Retinal pigment epithelial cell (primary cell): ENCODE results near the gene ZNF138.
A peak's percentile ranks its signal among the peaks of the same experiment; 100 is the strongest.
"Not testable (repeated sequence)": the region's sequence is repeated elsewhere in the genome, so short reads cannot be mapped to it uniquely, and the experiment has no call there.

Source experiments
- DNase-seq: peaks from one replicate; pipeline ENCODE4 v3.0.0-alpha.2; 2010; ENCODE audit warnings: low read depth
- H3K4me3 ChIP-seq: 2 replicates; pipeline ENCODE4 v1.5.1; 2011; ENCODE audit warnings: mild to moderate bottlenecking, low read length, control low read depth, moderate library complexity
- TF ChIP-seq, protein P1 (sequence below): conservative IDR thresholded peaks from 2 replicates; pipeline ENCODE4 v1.5.1; 2011; ENCODE audit warnings: low read depth, low read length, control low read depth, inconsistent platforms

The ZNF138 gene

DNA sequence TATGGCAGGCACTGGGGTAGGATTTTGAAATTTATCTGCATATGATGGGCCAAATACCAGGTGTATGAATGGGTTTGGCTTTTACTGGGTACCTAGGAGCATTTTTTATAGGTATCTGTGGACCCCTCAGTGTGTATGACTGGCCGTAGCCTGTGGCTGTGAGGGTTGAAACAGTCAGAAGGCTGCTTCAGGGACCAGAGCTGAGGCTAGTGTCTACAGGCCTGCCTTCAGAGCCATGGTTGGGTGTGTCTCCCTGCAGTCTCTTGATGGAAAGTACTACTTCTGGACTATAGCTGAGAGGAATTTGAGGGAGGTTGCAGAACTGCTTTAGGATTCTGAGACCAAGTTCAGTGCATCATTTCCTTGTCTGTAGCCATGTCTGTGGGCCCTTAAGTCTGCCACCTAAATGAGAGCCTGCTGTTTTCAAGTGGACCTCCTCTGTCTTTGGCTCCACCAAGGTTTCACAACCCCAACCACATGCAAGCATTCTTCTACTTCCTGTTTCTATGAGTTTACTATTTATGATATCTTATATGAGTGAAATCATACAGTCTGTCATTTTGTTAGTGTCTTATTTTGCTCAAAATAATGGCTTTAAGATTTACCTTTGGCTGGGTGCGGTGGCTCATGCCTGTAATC is 19.9 kb upstream of the ZNF138 start:
- TF ChIP-seq, protein P1, sequence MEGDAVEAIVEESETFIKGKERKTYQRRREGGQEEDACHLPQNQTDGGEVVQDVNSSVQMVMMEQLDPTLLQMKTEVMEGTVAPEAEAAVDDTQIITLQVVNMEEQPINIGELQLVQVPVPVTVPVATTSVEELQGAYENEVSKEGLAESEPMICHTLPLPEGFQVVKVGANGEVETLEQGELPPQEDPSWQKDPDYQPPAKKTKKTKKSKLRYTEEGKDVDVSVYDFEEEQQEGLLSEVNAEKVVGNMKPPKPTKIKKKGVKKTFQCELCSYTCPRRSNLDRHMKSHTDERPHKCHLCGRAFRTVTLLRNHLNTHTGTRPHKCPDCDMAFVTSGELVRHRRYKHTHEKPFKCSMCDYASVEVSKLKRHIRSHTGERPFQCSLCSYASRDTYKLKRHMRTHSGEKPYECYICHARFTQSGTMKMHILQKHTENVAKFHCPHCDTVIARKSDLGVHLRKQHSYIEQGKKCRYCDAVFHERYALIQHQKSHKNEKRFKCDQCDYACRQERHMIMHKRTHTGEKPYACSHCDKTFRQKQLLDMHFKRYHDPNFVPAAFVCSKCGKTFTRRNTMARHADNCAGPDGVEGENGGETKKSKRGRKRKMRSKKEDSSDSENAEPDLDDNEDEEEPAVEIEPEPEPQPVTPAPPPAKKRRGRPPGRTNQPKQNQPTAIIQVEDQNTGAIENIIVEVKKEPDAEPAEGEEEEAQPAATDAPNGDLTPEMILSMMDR = no peak
- H3K4me3 ChIP-seq = no peak overlapping the region
- no peak for DNase-seq

DNA sequence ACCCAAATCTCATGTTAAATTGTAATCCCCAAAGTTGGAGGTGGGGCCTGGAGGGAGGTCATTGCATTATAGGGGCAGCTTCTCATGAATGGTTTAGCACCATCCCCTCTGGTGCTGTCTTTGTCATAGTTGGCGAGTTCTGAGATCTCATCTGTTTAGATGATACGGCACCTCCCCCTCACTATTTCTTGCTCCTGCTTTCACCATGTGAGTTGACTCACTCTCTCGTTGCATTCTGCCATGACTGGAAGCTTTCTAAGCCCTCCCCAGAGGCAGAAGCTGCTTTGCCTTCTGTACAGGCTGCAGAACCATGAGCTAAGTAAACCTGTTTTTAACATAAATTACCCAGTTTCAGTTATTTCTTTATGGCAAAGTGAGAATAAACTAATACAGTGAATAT is 18.9 kb upstream of the ZNF138 start:
- TF ChIP-seq, protein P1 = no peak
- H3K4me3 ChIP-seq = no peak overlapping the region
- no peak for DNase-seq

DNA sequence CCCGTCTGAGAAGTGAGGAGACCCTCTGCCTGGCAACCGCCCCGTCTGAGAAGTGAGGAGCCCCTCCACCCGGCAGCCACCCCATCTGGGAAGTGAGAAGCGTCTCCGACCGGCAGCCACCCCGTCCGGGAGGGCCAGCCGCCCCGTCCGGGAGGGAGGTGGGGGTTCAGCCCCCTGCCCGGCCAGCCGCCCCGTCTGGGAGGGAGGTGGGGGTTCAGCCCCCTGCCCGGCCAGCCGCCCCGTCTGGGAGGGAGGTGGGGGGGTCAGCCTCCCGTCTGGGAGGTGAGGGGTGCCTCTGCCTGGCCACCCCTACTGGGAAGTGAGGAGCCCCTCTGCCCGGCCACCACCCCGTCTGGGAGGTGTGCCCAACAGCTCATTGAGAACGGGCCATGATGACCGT is 9.4 kb upstream of the ZNF138 start:
- DNase-seq, H3K4me3 ChIP-seq: not testable (repeated sequence)

DNA sequence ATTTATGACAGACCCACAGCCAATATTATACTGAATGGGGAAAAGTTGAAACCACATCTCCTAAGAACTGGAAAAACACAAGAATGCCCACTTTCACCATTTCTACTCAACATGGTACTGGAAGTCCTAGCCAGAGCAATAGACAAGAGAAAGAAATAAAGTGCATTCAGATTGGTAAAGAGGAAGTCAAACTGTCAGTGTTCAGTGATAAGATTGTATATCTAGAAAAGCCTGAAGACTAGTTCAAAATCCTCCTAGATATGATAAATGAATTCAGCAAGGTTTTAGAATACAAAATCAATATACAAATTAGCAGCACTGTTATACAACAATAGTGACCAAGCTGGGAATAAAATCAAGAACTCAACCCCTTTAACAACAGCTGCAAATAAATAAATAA is 6.9 kb upstream of the ZNF138 start:
- TF ChIP-seq, protein P1 = no peak
- DNase-seq = no peak
- H3K4me3 ChIP-seq = no peak overlapping the region

DNA sequence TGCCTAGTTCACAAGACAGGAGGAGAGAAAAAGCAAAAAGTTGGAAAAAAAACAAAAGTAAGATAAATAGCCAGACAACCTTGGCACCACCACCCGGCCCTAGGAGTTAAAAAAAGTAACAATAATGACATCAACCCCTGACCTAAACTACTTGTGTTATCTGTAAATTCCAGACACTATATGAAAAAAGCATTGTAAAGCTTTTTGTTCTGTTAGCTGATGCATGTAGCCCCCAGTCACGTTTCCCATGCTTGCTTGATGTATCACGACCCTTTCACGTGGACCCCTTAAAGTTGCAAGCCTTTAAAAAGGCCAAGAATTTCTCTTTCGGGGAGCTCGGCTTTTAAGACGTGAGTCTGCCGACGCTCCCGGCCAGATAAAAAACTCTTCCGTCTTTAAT is 5.0 kb upstream of the ZNF138 start:
- H3K4me3 ChIP-seq, DNase-seq: not testable (repeated sequence)

DNA sequence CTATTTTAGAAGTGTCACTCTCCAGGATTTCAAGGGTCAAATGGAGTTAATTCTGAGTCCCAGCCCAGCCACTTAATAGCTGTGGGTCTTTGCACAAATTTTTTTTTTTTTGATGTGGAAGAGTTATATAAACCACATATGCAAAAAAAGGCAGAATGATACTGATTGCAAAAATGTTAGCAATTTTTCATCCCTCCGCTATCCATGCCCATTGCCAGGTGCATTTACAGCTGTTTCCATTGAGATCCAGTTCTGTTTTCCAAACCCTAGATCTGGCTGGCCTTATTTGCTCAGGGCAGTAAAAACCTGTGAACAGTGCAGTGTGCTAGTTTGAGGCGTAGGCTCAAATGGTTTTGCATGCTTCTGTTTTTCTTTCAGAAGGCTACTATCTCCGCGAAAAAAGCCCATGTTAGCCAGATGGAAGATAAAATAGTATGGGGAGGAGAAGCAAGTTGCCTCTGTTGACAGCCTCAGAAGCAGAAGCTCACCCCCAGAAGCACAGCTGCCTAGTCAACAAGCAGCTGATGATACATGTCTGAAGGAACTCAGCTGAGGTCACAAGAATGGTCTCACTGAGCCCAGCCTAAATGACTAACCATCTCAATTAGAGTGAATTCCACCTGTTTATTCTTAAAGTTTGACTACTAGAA is 997 bp upstream of the ZNF138 start:
- TF ChIP-seq, protein P1 = no peak
- DNase-seq = no peak
- no peak overlapping the region for H3K4me3 ChIP-seq

DNA sequence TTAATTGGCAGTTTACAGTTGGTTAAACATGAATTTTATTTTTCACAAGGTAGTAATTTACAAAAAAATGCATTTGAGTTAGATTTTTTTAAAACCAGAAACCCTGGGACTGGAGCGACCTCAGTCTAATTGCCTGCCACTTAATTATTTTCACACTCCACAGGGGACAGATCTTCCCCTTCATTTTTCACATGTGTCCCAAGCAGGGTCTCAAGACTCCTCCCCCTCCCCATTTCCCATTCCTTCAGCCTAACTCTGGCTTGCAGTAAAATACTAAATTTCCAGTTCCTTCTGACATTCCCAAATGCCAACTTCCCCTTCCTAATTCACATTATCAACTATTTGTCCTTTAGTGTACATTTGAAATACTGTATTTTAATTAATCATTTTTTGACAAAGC is 948 bp downstream of the ZNF138 start:
- H3K4me3 ChIP-seq = peak overlapping the region; percentile 94
- TF ChIP-seq, protein P1 = no peak
- no peak for DNase-seq

DNA sequence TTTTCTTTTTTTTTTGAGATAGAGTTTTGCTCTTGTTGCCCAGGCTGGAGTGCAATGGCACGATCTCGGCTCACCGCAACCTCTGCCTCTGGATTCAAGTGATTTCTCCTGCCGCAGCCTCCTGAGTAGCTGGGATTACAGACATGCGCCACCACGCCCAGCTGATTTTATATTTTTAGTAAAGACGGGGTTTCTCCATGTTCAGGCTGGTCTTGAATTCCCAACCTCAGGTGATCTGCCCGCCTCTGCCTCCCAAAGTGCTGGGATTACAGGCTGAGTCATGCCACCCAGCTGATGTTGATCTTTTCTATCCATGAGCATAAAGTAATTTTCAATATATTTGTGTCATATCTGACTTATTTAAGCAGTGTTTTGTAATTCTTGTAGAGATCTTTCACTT is 4.9 kb downstream of the ZNF138 start:
- DNase-seq, H3K4me3 ChIP-seq: not testable (repeated sequence)

DNA sequence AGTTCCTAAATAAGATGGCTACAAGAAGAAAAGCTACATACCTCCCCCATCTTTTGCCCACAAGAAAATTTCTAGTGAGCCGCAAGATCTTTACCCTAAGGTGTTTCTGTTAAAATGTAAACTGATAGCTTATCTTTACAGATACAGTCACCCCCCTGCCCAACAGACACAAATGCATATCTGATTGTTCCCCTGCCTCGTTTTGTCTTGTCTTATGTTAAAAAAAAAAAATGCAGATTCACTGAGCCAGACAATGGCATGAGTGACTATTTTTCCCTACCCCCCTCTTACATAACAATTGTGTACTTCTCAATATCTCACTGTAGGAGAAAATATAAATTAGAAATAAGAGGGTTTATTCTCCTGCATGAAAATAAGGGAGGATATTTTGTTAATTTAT is 8.5 kb downstream of the ZNF138 start:
- TF ChIP-seq, protein P1 = no peak
- no peak overlapping the region for H3K4me3 ChIP-seq
- DNase-seq = no peak
